Measurements from ENCODE around the gene VGF.

DNA sequence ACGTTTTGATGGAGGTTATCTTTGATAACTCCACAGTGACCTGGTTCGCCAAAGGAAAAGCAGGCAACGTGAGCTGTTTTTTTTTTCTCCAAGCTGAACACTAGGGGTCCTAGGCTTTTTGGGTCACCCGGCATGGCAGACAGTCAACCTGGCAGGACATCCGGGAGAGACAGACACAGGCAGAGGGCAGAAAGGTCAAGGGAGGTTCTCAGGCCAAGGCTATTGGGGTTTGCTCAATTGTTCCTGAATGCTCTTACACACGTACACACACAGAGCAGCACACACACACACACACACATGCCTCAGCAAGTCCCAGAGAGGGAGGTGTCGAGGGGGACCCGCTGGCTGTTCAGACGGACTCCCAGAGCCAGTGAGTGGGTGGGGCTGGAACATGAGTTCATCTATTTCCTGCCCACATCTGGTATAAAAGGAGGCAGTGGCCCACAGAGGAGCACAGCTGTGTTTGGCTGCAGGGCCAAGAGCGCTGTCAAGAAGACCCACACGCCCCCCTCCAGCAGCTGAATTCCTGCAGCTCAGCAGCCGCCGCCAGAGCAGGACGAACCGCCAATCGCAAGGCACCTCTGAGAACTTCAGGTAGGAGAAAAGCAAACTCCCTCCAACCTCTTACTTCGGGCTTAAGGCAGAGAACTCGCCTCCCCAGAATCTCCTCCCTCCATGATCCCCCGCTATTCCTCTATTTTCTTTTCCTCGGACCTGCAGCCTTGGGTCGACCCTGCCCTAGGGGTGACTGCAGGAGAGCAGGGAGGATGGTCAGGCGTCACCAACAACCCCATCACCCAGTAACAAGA, 38.5 kb downstream of the VGF start, which contains the start of gene SERPINE1:
- TF ChIP-seq, protein P1, sequence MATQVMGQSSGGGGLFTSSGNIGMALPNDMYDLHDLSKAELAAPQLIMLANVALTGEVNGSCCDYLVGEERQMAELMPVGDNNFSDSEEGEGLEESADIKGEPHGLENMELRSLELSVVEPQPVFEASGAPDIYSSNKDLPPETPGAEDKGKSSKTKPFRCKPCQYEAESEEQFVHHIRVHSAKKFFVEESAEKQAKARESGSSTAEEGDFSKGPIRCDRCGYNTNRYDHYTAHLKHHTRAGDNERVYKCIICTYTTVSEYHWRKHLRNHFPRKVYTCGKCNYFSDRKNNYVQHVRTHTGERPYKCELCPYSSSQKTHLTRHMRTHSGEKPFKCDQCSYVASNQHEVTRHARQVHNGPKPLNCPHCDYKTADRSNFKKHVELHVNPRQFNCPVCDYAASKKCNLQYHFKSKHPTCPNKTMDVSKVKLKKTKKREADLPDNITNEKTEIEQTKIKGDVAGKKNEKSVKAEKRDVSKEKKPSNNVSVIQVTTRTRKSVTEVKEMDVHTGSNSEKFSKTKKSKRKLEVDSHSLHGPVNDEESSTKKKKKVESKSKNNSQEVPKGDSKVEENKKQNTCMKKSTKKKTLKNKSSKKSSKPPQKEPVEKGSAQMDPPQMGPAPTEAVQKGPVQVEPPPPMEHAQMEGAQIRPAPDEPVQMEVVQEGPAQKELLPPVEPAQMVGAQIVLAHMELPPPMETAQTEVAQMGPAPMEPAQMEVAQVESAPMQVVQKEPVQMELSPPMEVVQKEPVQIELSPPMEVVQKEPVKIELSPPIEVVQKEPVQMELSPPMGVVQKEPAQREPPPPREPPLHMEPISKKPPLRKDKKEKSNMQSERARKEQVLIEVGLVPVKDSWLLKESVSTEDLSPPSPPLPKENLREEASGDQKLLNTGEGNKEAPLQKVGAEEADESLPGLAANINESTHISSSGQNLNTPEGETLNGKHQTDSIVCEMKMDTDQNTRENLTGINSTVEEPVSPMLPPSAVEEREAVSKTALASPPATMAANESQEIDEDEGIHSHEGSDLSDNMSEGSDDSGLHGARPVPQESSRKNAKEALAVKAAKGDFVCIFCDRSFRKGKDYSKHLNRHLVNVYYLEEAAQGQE (IDR thresholded peaks at IDR 0.05; ENCODE audit: insufficient read depth in 1 of 2, low read depth in 2 of 2, low read length in 1 of 2) = no peak
- TF ChIP-seq, protein P2, sequence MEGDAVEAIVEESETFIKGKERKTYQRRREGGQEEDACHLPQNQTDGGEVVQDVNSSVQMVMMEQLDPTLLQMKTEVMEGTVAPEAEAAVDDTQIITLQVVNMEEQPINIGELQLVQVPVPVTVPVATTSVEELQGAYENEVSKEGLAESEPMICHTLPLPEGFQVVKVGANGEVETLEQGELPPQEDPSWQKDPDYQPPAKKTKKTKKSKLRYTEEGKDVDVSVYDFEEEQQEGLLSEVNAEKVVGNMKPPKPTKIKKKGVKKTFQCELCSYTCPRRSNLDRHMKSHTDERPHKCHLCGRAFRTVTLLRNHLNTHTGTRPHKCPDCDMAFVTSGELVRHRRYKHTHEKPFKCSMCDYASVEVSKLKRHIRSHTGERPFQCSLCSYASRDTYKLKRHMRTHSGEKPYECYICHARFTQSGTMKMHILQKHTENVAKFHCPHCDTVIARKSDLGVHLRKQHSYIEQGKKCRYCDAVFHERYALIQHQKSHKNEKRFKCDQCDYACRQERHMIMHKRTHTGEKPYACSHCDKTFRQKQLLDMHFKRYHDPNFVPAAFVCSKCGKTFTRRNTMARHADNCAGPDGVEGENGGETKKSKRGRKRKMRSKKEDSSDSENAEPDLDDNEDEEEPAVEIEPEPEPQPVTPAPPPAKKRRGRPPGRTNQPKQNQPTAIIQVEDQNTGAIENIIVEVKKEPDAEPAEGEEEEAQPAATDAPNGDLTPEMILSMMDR (IDR thresholded peaks at IDR 0.05) = no peak

Data from Panc1 (cell line).